ENCODE measurements around the gene MALRD1.
"Not testable (repeated sequence)": the region's sequence is repeated elsewhere in the genome, so short reads cannot be mapped to it uniquely, and the experiment has no call there.

MALRD1 gene

DNA sequence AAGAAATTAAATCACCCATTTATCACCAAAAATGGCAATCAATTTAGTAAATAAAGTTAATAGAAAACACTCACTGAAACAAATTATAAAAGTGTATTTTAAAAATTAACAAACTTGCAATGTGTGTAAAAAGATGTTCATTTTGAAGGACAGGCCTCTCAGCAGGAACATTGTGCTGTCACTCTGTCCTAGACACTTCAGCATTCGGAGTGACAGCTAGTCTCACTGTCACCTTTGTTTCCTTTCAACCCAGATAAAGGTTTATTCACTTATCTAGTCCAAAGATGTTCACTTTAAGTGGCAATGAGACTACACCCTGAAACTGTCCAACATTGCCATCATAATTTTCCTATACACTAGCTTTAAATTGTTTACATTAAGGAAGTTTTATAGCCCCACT lies 675.7 kb downstream of the MALRD1 start:
- DNase-seq, result no peak

DNA sequence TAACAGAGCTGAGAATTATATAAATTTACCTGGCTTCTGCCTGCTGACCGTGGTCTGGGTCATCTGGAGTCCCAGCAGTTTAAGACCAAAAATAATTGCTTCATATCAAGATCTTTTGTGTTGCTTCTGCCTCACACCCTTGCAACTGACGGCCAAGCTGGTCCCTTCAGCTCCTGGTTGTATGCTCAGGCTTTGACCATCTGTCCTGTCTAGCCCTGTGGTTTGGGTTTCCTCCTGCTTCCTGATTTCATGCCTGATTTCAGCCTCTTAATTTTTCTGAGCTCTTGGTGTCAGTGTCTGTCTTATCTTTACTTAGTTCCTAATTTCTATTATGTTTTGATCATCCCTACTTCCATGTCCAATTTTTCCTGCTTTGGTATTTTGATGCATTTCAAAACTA lies 679.8 kb downstream of the MALRD1 start:
- DNase-seq, result no peak

DNA sequence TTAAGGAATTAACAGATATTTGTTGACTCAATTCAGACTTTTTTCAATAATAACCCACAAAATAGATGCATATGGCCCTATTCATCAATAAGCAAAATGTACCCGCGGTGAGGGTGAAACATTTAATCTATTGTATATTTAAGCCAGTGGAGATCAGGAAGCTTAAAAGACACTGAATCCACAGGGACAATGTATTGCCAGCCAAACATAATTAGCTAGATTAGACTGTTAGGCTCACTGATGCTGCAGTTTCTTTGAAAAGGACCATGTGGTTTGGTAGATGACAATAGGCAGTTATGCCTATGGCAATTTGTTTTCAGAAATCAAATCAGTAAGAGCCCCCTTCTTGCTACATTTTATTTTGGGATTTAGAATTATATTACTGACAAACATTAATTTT lies 680.4 kb downstream of the MALRD1 start:
- no peak for DNase-seq

DNA sequence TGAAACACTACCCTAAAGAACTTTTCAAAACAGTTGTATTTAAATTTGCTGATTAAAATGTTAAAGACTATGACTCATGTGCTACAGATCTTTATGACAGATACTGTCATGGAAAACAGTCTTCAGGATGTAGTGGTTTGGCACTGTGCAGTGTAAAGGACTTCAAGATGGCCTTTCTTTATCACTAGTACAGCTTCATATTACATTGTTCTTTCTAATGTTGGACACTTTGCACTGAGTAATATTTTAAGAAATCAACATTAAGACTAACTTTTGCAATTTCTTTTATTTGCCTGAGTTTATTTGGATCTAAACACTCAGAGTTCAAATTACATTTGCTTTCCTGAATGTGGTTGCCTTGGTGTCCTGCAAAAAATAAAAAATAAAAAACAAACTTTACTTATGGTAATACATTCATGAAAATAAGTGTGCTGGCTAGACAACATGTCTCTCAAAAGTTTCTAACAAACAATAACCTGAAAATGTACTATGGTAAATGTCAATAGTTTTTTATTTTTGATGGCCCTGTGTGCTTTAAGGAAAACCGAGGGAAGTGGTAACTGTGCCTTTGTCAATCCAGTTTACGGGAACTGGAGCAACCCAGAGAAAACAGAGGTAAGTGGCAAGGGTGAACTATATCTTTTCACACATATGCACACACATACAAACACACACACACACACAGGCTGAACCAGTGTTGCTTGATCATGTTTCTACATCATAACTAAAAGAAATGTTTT lies 681.7 kb downstream of the MALRD1 start:
- DNase-seq, result no peak

DNA sequence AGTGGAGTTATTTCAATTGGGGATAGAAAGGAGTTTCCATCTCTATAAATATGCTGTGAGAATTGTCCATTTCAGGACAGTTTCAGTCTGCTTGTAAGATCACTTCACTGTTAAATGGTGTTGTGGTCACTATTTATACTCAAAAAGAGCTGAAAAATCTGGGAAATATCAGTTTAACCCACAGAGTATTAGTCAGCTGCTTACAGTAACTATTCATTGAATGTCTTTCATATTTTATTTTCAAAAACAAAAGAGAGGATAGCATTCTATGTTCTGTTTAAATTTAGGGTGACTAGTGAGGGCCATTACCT lies 682.3 kb downstream of the MALRD1 start:
- DNase-seq, result no peak

DNA sequence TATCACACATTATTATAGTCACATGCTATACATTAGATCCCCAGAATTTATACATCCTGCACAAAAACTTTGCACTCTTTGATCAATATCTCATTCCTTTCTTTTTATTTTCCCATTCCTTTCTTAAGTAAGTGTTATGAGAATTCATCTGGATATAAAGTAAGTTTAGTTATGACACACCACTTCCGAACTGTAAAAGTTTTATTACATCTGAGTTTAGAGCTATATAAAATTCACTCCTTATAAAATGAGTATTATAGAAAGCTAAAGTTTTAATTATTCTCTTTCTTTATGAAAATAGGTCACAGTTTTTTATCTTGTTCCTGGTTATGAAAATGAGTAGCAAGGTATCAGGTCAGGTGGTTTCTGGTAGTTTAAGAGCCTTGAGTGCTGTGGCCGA lies 683.0 kb downstream of the MALRD1 start:
- DNase-seq, result no peak

DNA sequence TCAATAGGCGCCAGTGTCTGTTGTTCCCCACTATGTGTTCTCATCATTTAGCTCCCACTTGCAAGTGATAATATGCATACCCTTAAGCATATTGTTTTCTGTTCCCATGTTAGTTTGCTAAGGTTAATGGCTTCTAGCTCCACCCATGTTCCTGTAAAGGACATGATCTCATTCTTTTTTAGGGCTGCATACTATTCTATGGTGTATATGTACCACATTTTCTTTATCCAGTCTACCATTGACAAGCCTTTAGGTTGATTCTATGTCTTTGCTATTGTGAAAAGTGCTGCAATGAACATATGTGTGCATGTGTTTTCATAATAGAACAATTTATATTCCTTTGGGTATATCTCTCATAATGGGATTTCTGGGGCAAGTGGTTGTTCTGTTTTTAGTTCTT lies 689.8 kb downstream of the MALRD1 start:
- DNase-seq, result no peak

DNA sequence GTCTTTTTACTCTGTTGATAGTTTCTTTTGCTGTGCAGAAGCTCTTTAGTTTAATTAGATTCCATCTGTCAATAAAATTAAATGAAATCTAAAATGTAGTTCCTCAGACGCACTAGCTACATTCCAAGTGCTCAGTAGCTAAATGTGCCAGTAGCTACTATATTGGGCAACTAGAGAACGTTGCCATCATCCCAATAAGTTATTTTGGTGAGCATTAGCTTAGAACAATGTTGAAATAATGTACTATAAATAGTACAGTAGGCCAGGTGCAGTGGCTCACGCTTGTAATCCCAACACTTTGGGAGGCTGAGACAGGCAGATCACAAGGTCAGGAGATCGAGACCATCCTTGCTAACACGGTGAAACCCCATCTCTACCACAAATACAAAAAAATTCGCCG lies 690.6 kb downstream of the MALRD1 start:
- DNase-seq, result not testable (repeated sequence)

DNA sequence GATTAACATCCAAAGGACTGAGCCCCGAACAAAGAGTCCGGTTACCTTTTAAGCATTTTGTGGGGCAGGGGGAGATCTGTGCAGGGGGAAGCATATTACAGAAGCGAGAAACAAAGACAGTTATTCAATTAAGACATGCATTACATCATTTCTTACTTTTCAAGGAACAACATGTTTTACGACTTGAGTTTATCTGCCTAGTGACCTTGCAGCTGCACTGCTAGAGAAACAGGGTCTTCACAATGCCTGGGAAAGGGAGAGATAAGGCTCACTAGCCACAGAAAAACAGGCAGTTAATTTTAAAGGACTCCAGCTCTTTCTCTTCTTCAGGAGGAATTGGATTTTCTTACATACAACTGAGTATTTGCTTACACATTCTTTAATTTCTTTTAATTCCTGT lies 693.5 kb downstream of the MALRD1 start:
- not testable (repeated sequence) for DNase-seq

DNA sequence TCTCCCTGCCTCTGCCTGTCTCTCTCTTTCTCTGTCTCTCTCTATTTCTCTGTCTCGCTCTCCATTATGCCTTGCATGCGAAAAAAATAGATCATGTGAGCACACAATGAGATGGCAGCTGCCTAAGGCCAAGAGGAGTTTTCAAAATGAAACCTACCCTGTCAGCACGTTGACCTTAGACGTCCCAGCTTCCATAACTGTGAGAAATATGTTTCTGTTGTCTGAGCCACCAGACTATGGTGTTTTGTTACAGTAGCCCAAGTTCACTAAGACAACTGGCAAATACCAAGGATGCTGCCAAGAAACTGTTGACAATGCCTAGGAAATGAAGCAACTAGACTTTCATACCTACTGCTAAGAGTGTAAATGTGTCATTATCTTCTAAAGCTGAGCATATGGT lies 697.1 kb downstream of the MALRD1 start:
- DNase-seq, result no peak

DNA sequence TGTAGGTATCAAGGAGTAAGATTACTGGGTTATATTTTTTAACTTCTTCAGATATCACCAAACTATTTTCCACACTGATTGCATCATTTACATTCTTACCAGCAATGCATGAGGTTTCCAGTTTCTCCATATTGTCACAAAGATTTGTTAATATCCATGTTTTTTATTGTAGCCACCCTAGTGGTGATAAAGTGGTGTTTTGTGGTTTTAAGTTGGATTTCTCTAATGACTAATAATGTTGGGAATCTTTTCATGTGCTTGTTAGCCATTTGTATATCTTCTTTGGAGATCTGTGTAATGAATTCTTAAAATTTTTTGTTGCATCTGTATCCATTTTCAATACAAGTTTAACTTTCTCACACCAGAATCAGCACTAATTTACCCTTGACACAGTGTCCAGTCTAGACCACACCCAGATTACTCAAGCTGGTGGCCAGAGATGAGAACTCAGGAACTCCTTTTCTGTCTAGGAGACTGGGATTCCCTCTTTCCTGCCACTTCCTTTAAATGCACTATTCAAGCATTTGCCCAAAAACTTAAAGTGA lies 700.7 kb downstream of the MALRD1 start:
- DNase-seq, result no peak

DNA sequence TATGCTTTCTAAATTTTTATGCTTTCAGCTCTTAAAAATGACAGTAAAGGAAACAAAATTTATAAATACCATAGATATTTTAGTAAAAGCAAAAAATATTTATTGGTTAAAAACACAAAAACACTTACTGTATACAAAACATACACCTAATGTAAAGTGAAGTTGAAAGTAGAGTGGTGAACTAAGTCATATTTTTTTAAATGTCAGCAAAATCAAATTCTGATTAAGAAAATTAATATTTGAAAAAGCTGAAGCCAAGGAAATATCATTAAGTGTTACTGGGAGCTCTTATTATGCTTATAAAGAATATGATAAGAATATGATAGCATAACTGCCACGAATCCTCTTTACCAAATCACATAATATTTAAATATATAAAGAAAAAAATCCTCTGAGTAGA lies 702.4 kb downstream of the MALRD1 start:
- no peak for DNase-seq

DNA sequence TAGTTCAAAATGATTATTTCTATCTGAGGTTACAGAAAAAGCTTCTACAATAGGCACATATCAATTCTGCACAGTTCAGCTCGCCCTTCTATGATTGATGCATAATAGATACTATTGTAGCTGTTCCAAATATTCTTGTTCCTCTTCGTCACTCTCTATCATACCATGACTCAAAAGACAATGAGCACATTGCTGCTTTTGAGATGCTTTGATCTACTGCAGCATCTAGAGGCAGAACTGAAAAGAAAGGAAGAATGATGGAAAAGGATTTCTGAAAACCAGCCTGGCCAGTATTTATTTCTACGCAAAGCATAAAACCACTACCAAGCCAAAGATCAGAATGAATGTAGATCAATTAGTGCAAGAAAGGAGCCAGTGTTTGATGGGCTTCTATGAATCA lies 708.3 kb downstream of the MALRD1 start:
- no peak for DNase-seq

DNA sequence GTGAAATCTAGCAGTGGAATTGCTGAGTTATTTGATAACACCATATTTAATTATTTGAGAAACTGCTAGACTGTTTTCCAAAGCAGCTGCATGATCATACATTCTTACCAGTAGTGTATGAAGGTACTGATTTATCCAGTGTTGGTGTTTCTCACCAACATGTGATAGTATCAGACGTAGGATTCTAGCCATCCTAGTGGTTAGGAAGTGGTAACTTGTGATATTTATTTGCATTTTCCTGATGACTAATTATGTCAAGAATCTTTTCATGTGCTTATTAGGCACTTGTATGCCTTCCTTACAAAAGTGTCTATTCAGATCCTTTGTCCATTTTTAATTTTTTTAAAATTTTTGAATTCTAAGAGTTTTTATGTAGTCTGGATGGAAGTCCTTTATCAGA lies 713.4 kb downstream of the MALRD1 start:
- DNase-seq, result no peak

DNA sequence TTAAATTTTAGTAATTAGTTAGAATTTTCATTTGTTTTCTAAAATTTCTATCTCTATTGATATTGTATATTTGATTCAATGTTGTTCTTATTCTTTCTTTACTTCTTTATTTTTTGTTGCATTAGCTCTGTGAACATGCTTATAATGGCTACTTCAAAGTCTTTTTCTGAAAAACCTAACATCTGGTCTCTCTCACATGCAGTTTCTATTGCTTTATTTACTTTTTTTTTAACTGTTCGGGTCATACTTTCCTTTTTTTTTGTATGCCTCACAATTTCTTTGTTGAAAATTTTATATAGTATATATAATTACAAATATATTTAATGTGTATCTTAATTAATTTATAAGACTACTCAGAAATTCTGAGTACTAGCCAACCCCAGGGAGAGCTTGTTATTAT lies 715.5 kb downstream of the MALRD1 start:
- DNase-seq, result no peak

DNA sequence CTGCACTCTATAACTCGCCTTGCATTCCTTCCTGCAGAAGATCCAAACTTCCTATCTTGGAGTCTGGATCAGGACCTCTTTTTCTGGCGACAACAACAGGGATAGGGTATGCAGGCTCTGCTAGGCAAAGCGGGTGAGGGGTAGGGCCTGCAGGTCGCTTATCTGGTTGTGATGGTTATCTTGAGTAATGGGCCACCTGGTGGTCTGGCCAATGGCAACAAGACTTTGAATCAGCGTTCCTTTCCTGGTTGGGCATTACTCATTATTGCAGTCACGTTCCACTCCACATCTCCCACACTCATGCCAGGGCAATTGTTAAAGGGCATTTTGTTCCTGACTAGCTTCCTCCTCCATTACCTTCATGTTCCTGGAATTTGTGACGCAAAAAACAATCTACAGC lies 719.3 kb downstream of the MALRD1 start:
- no peak for DNase-seq

DNA sequence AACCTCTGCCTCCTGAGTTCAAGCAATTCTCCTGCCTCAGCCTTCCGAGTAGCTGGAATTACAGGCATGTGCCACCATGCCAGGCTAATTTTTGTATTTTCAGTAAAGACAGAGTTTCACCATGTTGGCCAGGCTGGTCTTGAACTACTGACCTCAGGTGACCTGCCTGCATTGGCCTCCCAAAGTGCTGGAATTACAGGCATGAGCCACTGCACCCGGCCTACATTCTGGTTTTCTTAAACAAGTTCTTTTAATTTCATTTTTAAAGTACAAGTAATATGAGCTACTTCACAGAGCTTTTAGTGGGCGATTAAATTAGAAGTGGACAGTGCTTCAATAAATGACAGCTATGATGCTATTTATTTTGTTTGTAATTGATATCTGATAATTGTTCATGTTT lies 721.2 kb downstream of the MALRD1 start:
- DNase-seq, result not testable (repeated sequence)

DNA sequence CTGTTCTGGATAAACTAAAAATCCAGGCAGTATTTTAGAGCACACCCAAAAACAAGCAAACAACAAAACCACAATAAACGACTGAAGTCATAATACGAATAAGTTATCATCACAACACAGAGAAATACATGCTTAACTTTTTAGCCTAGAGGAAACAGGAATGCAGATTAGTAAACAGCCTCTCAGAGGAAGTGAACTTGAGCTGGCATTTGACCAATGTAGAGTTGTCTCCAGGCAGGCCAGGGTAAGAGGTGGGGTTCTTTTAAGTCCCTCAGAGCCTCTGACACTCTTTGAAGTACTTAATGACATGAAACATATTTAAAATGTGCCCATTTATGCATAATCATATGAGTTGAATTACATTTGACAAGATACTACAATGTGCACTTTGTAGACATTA lies 724.4 kb downstream of the MALRD1 start:
- no peak for DNase-seq

DNA sequence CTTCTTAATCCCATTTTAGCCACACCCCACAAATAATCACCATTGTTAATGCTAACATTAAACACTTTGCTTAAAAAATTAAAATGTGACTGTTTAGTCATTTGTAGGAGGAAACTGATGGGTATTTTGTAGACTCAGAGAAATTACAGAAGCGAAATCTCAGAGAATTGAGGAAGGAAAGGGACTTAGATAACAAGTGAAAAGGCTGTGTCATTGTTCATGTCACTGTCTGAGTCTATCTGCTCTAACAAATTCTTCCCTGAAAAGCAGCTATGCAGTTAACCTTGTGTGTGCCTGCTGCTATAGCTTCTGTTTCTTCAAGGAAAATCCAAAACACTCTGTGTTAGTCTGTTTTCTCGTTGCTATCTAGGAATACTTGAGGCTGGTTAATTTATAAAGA lies 726.7 kb downstream of the MALRD1 start:
- DNase-seq, result no peak

DNA sequence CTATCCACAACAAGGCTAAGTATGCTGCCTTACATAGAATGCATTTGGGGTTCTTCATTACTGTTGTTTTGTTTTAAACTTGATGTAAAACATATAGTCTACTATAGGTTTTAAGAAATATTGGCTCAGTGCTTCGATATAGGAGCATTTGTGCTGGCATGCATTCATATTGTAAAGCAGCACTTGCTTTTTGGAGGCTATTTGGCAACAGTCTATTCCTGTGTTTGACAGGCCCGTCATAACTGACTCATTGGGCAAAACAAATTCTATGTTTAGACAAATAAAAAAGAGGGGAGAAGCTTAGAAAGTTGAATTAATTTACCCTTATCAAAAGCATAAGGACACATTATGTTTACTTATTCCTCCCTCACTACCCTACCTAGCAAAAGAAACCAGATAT lies 729.2 kb downstream of the MALRD1 start:
- no peak for DNase-seq

DNA sequence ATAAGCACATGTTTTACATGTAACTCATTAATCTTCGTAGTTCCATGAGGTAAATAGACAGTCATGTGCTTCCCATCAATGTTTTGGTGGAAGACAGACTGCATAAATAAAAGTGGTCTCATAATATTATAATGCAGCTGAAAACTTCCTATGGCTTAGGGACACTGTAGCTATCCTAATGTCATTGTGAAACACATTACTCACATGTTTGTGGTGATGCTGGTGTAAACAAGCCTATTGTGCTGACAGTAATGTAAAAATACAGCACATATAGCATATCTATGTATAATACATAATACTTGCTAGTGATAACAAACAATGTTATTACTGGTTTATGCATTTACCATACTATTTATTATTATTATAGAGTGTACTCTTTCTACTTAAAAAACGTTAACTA lies 730.4 kb downstream of the MALRD1 start:
- DNase-seq, result no peak

DNA sequence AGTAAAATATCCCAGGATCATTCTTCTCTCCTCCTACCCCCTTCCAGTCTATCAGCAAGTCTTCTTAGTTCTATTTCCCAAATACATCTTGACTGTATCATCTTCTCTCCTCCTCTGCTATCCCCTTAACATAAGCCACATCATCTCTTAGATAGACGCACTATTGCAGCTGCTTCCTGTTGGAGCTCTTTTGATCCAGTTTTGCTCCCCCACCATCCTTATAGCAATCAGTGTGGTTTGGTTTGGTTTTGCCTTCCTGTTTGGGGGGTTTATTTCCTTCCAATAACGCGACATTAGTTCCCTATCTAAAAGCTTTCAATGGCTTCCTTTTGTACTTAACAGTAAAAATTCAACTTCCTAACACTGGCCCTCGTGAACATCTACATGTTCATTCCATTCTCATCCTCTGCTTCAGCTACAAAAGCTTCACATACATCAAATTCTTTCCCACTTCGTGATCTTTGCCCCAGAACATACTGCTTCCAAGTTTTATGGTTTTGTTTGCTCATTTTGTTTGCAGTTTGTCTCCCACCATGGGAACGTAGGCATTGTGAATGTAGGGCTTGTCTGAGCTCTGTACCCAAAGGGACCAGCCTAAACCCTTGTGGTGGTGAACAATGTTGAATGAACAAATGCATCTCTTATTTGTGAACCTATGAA lies 734.0 kb downstream of the MALRD1 start:
- DNase-seq, result no peak

DNA sequence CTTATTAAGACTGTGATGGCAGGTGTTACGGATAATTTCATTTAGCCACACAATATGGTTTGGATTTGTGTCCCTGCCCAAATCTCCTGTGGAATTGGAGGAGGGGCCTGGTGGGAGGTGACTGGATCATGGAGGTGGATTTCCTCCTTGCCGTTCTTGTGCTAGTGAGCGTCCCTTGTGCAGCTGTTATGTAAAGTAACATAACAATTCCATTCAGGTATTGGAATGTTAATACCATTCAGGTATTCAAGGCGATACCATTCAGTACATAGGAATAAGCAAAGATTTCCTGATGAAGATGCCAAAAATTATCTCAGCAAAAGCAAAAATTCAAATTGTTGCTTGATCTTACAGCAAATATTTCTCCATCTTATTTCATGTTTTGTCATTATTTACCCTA lies 735.1 kb downstream of the MALRD1 start:
- DNase-seq, result no peak

Data from CD4-positive, alpha-beta T cell treated with Interleukin-6 for 4 hours (primary cell).